SU-DHL-6 (cell line): ENCODE data around the gene ALDOC.

Experiments used
- H2AFZ ChIP-seq: fragments of 200-600 bp; sonication (generic); 2 replicates; pipeline ENCODE4 v1.6.1; 2014; ENCODE audit warnings: low read depth, mild to moderate bottlenecking, moderate library complexity, mixed read lengths, antibody characterized with exemption, low read length; ENCODE audit not compliant: severe bottlenecking
- H3F3A ChIP-seq: fragments of 200-600 bp; shearing (Covaris generic); 2 replicates; pipeline ENCODE4 v1.6.0; 2016; ENCODE audit warnings: antibody characterized with exemption, mild to moderate bottlenecking; ENCODE audit not compliant: insufficient read depth
- H3K27ac ChIP-seq: fragments of 200-600 bp; sonication (generic); 2 replicates; pipeline ENCODE4 v1.5.1; 2016; ENCODE audit warnings: low read depth, mild to moderate bottlenecking, low read length, moderate library complexity, mixed read lengths
- H3K27me3 ChIP-seq: fragments of 200-600 bp; sonication (generic), shearing (Covaris generic); 2 replicates; pipeline ENCODE4 v1.6.0; 2014; ENCODE audit warnings: mild to moderate bottlenecking, low read length
- H3K36me3 ChIP-seq: fragments of 200-600 bp; sonication (generic); 2 replicates; pipeline ENCODE4 v1.6.1; 2014; ENCODE audit warnings: mild to moderate bottlenecking, low read length, mixed read lengths
- H3K4me2 ChIP-seq: fragments of 300-600, 200-600 bp; shearing (Covaris generic), sonication (generic); 2 replicates; pipeline ENCODE4 v1.6.0; 2014; ENCODE audit warnings: low read length, low read depth, mild to moderate bottlenecking; ENCODE audit not compliant: poor library complexity, severe bottlenecking
- H3K4me3 ChIP-seq: fragments of 200-600 bp; sonication (generic); 2 replicates; pipeline ENCODE4 v1.5.1; 2014; ENCODE audit warnings: antibody characterized with exemption, low read length, mild to moderate bottlenecking, mixed read lengths; ENCODE audit not compliant: insufficient read depth, poor library complexity, severe bottlenecking
- H3K79me2 ChIP-seq: fragments of 200-600 bp; sonication (generic); 2 replicates; pipeline ENCODE4 v1.6.1; 2014; ENCODE audit warnings: mild to moderate bottlenecking, low read length, moderate library complexity; ENCODE audit not compliant: insufficient read depth
- H3K9ac ChIP-seq: fragments of 200-600 bp; sonication (generic); 2 replicates; pipeline ENCODE4 v1.7.0; 2014; ENCODE audit warnings: mild to moderate bottlenecking, low read length
- H3K9me2 ChIP-seq: fragments of 200-600 bp; sonication (generic); replicated peaks from 2 replicates; pipeline ENCODE4 v1.6.1; 2014; ENCODE audit warnings: low read length; ENCODE audit not compliant: insufficient read depth
- H3K9me3 ChIP-seq: fragments of 200-600 bp; sonication (generic); 2 replicates; pipeline ENCODE4 v1.6.1; 2014; ENCODE audit warnings: low read length, mixed read lengths; ENCODE audit not compliant: insufficient read depth
- H4K20me1 ChIP-seq: fragments of 200-600 bp; sonication (generic); 2 replicates; pipeline ENCODE4 v1.6.1; 2014; ENCODE audit warnings: low read depth, mild to moderate bottlenecking, antibody characterized with exemption, low read length, moderate library complexity, mixed read lengths
- EZH2phosphoT487 ChIP-seq: fragments of 200-600 bp; sonication (generic), shearing (Covaris generic); conservative IDR thresholded peaks from 2 replicates; pipeline ENCODE4 v1.6.1; 2018; ENCODE audit warnings: mild to moderate bottlenecking, antibody characterized with exemption, low read length, moderate library complexity, mixed read lengths
- TF ChIP-seq, protein P1 (sequence below): fragments of 200-600 bp; sonication (generic); IDR thresholded peaks from one replicate; pipeline ENCODE4 v1.5.1; 2017; ENCODE audit warnings: antibody characterized with exemption, mild to moderate bottlenecking, low read length, moderate library complexity; ENCODE audit not compliant: insufficient read depth, poor library complexity, severe bottlenecking

ALDOC gene

GRCh38 chr17:28527181-28527681 lies 49.5 kb downstream of the ALDOC start:
- H4K20me1 ChIP-seq: no peaks in the 10 kb centered on the region

GRCh38 chr17:28526381-28526780 lies 50.3 kb downstream of the ALDOC start:
- TF ChIP-seq, protein P1, sequence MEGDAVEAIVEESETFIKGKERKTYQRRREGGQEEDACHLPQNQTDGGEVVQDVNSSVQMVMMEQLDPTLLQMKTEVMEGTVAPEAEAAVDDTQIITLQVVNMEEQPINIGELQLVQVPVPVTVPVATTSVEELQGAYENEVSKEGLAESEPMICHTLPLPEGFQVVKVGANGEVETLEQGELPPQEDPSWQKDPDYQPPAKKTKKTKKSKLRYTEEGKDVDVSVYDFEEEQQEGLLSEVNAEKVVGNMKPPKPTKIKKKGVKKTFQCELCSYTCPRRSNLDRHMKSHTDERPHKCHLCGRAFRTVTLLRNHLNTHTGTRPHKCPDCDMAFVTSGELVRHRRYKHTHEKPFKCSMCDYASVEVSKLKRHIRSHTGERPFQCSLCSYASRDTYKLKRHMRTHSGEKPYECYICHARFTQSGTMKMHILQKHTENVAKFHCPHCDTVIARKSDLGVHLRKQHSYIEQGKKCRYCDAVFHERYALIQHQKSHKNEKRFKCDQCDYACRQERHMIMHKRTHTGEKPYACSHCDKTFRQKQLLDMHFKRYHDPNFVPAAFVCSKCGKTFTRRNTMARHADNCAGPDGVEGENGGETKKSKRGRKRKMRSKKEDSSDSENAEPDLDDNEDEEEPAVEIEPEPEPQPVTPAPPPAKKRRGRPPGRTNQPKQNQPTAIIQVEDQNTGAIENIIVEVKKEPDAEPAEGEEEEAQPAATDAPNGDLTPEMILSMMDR: no peak
- TF ChIP-seq EZH2phosphoT487: no peak
- no peak overlapping the region for H3K4me2 ChIP-seq
- H3K9me2 ChIP-seq: no peaks in the 10 kb centered on the region
- no peaks in the 10 kb centered on the region for H3K27me3 ChIP-seq
- no peak overlapping the region for H3K27ac ChIP-seq
- H3K79me2 ChIP-seq: no peaks in the 10 kb centered on the region
- H3K4me3 ChIP-seq: no peak overlapping the region
- no peak overlapping the region for H2AFZ ChIP-seq
- no peaks in the 10 kb centered on the region for H3F3A ChIP-seq
- H3K9ac ChIP-seq: no peak overlapping the region
- H4K20me1 ChIP-seq: no peaks in the 10 kb centered on the region
- H3K9me3 ChIP-seq: no peaks in the 10 kb centered on the region
- H3K36me3 ChIP-seq: no peaks in the 10 kb centered on the region

More at GRCh38 chr17:28527181-28527681, 49.5 kb downstream of the ALDOC start:
- Histone ChIP-seq H3K9me3 (no peaks in the 10 kb centered on the region), H3K27ac (no peak overlapping the region), H3K9ac (no peak overlapping the region), H3F3A (no peaks in the 10 kb centered on the region), H2AFZ (no peak overlapping the region), H3K4me2 (no peak overlapping the region), H3K27me3 (no peaks in the 10 kb centered on the region), H3K36me3 (no peaks in the 10 kb centered on the region), H3K4me3 (no peak overlapping the region), H3K79me2 (no peaks in the 10 kb centered on the region), H3K9me2 (no peaks in the 10 kb centered on the region)
- TF ChIP-seq EZH2phosphoT487: no peak
- TF ChIP-seq, protein P1: no peak

GRCh38 chr17:28524476-28525424 lies 51.9 kb downstream of the ALDOC start:
- Histone ChIP-seq H3K79me2 (no peaks in the 10 kb centered on the region), H3K9ac (no peak overlapping the region), H3K9me3 (no peaks in the 10 kb centered on the region), H3F3A (no peaks in the 10 kb centered on the region), H4K20me1 (no peaks in the 10 kb centered on the region), H3K27ac (no peak overlapping the region), H3K4me3 (no peak overlapping the region), H3K36me3 (no peaks in the 10 kb centered on the region), H3K9me2 (no peaks in the 10 kb centered on the region), H3K4me2 (no peak overlapping the region), H3K27me3 (no peaks in the 10 kb centered on the region), H2AFZ (no peak overlapping the region)
- TF ChIP-seq, protein P1: no peak
